Gastrocnemius medialis (tissue), 4 donors: Measurements from ENCODE around the gene ITGB2. TPM values are rescaled to one million over a fixed set of nuclear protein-coding genes. Genes with fewer than 3 reads are reported as not detected.

ENCODE experiments used
- ATAC-seq, 2 donors: fragments of 150-250 bp; one replicate each; pipeline ENCODE4 v1.9.1; 2016
- DNase-seq, 2 donors: peaks; one replicate each; pipeline ENCODE4 v3.0.0-alpha.2; 2019
- H3K27ac ChIP-seq, 4 donors: fragments of 200-600 bp; sonication (generic); 1 replicate in 1 of 4; 2 replicates in 3 of 4; pipeline ENCODE4 v1.5.1; 2016 to 2018; ENCODE audit warnings: mild to moderate bottlenecking in 2 of 4, moderate library complexity in 1 of 4
- H3K27me3 ChIP-seq, 3 donors: fragments of 200-600 bp; sonication (generic) in 2 of 3; 1 replicate in 1 of 3; 2 replicates in 2 of 3; pipeline versions ENCODE4 v1.5.1 to v1.6.0; 2016 to 2019; ENCODE audit warnings: mild to moderate bottlenecking in 1 of 3, moderate library complexity in 1 of 3
- H3K36me3 ChIP-seq, 2 donors: fragments of 200-600 bp; sonication (generic) in 1 of 2; one replicate each; pipeline ENCODE4 v1.5.1; 2017 to 2018
- H3K4me1 ChIP-seq, 2 donors: fragments of 200-600 bp; sonication (generic) in 1 of 2; one replicate each; pipeline ENCODE4 v1.5.1; 2016 to 2017; ENCODE audit warnings: mild to moderate bottlenecking in 2 of 2
- H3K4me3 ChIP-seq, 4 donors: fragments of 200-600 bp; sonication (generic) in 3 of 4; 1 replicate in 1 of 4; 2 replicates in 3 of 4; pipeline ENCODE4 v1.5.1; 2016 to 2019; ENCODE audit warnings: mild to moderate bottlenecking in 2 of 4
- H3K9me3 ChIP-seq, 3 donors: fragments of 200-600 bp; sonication (generic) in 2 of 3; 1 replicate in 1 of 3; 2 replicates in 2 of 3; pipeline ENCODE4 v1.5.1; 2016 to 2019
- POLR2A ChIP-seq, 2 donors: fragments of 450-650 bp; IDR thresholded peaks; one replicate each; pipeline ENCODE4 v1.6.1; 2017; ENCODE audit warnings: antibody characterized with exemption in 2 of 2, mild to moderate bottlenecking in 2 of 2, moderate library complexity in 2 of 2
- in situ Hi-C, 4 donors: fragments of 200-750 bp; cut with MboI; loops; one replicate each; pipeline versions ENCODE4 v1.15.0 to v1.8.0; 2017; ENCODE audit warnings: low sequenced_read_pairs in 4 of 4
- intact Hi-C: fragments of 100-400 bp; cut with DNase I; formaldehyde crosslinking; loops from one replicate; pipeline ENCODE4 v1.15.1; 2023; ENCODE audit warnings: low total_unique reads
- total RNA-seq, 4 donors: library from RNA; depleted of rRNA; stranded (reverse); fragments of >200 nt; gene quantifications; one replicate each; pipeline versions ENCODE4 v1.1.0 to v1.2.3, GENCODE V29; 2016
- TF ChIP-seq, protein P1 (sequence below), 5 experiments: fragments of 450-650 bp in 3 of 5; fragments of 200-600 bp in 2 of 5; sonication (generic) in 2 of 5; IDR thresholded peaks in 4 of 5; conservative IDR thresholded peaks in 1 of 5; 1 replicate in 4 of 5; 2 replicates in 1 of 5; pipeline ENCODE4 v1.5.1; 2016 to 2019; ENCODE audit warnings: antibody characterized with exemption in 5 of 5, mild to moderate bottlenecking in 3 of 5, moderate library complexity in 3 of 5

Gene ITGB2
- total RNA-seq, 4 donors from 2014 or later = 10.9 to 41.7 (median 27.4) TPM

DNA sequence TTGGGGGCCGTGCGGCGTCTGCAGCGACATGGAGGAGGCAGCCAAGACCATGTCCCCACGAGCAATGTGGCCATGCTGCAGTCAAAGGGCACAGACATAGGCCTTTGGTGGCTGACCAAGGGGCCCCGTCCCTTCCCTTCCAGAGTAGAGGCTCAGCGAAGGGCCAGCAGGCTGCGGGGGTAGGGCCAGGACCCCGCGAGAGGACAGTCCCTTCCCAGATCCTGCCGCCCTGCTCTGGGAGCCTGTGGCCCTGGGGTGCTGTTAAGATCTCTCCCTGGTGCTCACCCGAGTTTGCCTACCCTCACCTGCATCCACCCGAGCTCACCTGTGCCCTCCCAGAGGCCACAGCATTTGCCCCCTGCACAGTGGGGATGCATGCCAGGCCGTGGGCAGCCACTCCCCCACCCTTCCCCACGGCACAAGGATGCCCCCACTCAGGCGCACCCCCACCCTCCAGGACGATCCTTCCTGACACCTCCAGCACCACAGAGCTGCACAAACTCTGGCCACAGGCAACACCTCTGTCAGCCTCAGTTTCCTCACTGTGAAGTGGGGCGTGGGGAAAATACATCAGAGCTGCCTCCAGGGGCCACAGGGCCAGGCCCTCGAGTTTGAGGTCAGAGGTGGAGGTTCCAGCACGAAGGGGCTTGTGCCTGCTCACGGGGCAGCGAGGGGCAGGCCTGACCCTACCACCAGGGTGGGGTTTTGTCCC, 15.5 kb downstream of the ITGB2 start:
- H3K4me1 ChIP-seq = no peaks in the 10 kb centered on the region
- no peak for DNase-seq
- in situ Hi-C loops = no loop called here

DNA sequence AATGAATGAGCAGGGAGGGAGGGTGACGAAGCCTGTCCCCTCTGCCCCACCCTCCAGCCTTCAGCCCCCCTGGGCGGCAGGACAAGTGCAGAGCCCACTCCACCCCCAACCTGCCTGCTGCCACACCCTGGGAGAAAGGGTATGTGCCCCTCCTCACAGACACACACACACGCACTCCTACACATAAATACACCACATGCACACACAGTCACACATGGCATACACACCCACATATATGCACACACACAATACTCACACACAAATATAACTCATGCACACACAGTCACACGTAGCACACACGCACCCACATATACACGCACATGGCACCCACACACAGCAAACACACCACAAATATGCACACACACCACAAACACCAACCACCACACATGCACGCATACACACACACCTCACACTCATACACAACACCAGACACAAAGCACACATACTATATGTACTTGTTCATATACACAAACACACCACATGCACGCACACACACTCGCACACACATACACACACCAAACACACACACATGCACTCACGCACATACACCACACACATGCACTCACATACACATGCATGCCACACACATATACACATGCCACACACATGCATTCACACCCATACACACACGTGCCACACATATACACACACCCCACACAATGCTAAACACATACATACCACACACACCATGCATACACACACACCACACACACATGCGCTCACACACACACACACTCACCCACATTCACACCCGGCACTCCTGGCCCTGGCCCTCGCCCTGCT, 16.4 kb downstream of the ITGB2 start:
- intact Hi-C loops (no loop called here), in situ Hi-C loops (no loop called here)
- Histone ChIP-seq H3K9me3 (no peaks in the 10 kb centered on the region), H3K4me1 (no peaks in the 10 kb centered on the region), H3K4me3 (no peak overlapping the region), H3K27ac (no peak overlapping the region), H3K36me3 (no peaks in the 10 kb centered on the region), H3K27me3 (peaks cover 0 to 2% (median 0%) of the 10 kb centered on the region in 3 donors)
- ATAC-seq (no peak), DNase-seq (no peak)
- TF ChIP-seq POLR2A (IDR thresholded peaks at IDR 0.05) = no peak
- TF ChIP-seq, protein P1, sequence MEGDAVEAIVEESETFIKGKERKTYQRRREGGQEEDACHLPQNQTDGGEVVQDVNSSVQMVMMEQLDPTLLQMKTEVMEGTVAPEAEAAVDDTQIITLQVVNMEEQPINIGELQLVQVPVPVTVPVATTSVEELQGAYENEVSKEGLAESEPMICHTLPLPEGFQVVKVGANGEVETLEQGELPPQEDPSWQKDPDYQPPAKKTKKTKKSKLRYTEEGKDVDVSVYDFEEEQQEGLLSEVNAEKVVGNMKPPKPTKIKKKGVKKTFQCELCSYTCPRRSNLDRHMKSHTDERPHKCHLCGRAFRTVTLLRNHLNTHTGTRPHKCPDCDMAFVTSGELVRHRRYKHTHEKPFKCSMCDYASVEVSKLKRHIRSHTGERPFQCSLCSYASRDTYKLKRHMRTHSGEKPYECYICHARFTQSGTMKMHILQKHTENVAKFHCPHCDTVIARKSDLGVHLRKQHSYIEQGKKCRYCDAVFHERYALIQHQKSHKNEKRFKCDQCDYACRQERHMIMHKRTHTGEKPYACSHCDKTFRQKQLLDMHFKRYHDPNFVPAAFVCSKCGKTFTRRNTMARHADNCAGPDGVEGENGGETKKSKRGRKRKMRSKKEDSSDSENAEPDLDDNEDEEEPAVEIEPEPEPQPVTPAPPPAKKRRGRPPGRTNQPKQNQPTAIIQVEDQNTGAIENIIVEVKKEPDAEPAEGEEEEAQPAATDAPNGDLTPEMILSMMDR (IDR thresholded peaks at IDR 0.05 in 4 of 5, conservative IDR thresholded peaks at IDR 0.05 in 1 of 5) = no peak

More for the DNA sequence above, 15.5 kb downstream of the ITGB2 start:
- H3K36me3 ChIP-seq = no peaks in the 10 kb centered on the region
- no peak for ATAC-seq
- peaks cover 0 to 2% (median 0%) of the 10 kb centered on the region in 3 donors for H3K27me3 ChIP-seq
- no peak overlapping the region for H3K4me3 ChIP-seq
- intact Hi-C loops = no loop called here
- TF ChIP-seq POLR2A (IDR thresholded peaks at IDR 0.05) = no peak
- TF ChIP-seq, protein P1 (IDR thresholded peaks at IDR 0.05 in 4 of 5, conservative IDR thresholded peaks at IDR 0.05 in 1 of 5) = no peak
- H3K27ac ChIP-seq = no peak overlapping the region
- H3K9me3 ChIP-seq = no peaks in the 10 kb centered on the region

DNA sequence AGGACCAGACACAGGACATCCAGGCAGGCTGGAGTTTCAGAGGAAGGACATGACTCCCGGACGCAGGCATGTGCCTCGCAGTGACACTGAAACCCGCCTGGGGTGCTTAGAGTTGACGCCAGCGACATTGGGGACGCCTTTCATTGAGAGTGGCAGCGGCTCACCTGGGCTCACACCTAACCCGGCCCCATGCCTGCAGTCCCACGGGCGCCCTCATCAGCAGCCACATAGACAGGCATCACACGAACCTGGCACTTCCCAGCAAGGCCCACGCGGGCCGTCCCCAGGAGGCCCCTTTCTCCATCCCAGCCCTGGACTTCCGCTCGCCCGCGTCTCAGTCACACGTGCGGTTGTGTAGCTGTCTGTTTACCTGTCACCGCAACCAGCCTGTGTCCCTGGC, 17.0 kb downstream of the ITGB2 start:
- intact Hi-C loops (no loop called here), in situ Hi-C loops (no loop called here)
- no peak for TF ChIP-seq POLR2A (IDR thresholded peaks at IDR 0.05)
- TF ChIP-seq, protein P1 (IDR thresholded peaks at IDR 0.05 in 4 of 5, conservative IDR thresholded peaks at IDR 0.05 in 1 of 5) = no peak
- H3K4me1 ChIP-seq = no peaks in the 10 kb centered on the region
- H3K27ac ChIP-seq = no peak overlapping the region
- no peaks in the 10 kb centered on the region for H3K36me3 ChIP-seq
- ATAC-seq = no peak
- DNase-seq = no peak
- peaks cover 0 to 2% (median 0%) of the 10 kb centered on the region in 3 donors for H3K27me3 ChIP-seq
- no peak overlapping the region for H3K4me3 ChIP-seq
- no peaks in the 10 kb centered on the region for H3K9me3 ChIP-seq

DNA sequence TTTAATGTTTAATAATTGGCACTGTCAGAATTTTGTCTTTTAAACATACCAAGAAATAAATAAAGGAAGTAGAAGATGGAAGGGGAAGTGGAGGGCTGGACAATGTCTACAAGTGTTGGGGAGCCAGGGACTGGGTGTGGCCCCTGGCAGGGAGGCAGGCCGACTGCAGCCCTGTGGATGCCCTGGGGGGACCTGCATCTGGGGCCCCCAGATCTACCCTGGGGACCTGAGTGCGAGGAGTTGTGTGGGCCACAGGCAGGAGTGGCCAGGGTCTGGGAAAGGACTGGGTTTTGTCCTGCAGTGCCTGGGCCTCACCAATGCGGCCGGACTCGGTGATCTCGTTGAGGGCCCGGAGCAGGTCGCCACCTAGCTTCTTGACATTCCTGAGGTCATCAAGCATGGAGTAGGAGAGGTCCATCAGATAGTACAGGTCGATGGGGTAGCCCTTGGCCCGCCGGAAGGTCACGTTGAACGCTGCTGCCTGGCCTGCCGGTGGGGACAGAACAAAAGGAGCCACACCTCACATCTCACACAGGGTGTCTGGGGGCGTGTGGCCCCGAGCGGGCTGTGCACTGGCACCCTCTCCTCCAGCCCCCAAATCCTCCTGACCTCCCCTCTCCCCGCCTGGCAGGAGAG, 17.5 kb downstream of the ITGB2 start:
- Histone ChIP-seq H3K9me3 (no peaks in the 10 kb centered on the region), H3K27ac (no peak overlapping the region), H3K27me3 (peaks cover 0 to 2% (median under 1%) of the 10 kb centered on the region in 3 donors), H3K4me3 (no peak overlapping the region), H3K36me3 (no peaks in the 10 kb centered on the region), H3K4me1 (no peaks in the 10 kb centered on the region)
- intact Hi-C loops (no loop called here), in situ Hi-C loops (no loop called here)
- DNase-seq (no peak), ATAC-seq (no peak)
- TF ChIP-seq POLR2A (IDR thresholded peaks at IDR 0.05) = no peak
- TF ChIP-seq, protein P1 (IDR thresholded peaks at IDR 0.05 in 4 of 5, conservative IDR thresholded peaks at IDR 0.05 in 1 of 5) = no peak
